Measurements from ENCODE around the gene DPF3. TPM values are rescaled to one million over a fixed set of nuclear protein-coding genes. Genes with fewer than 3 reads are reported as not detected.

DPF3 gene
- total RNA-seq, 1 donor from 2014 or later, result 4.3 TPM

DNA sequence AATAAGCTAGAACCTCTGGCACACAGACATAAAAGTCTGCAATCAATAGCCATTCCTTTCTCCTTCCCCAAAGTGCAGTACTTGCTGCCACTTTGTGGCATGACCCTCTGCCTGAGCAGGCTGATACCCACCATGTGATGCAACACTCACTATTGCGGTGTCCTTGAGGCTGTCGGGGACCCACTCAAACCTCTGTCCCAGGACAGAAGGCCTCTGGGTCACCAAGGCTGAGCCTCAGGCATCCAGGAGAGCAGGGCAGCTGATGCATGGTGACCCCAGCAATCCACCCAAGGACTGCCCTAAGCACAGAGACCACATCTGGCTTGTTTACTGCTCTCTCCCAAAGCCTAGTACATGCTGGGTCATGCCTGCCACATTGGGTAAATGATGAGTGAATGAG, 114.2 kb downstream of the DPF3 start:
- H3K4me1 Mint-ChIP-seq (ENCODE audit: low read depth), result peaks cover 31% of the 10 kb centered on the region
- intact Hi-C loops (cut with micrococcal nuclease), result no loop called here
- H3K27me3 Mint-ChIP-seq (ENCODE audit: insufficient read depth), result peaks cover 9% of the 10 kb centered on the region
- H3K9me3 Mint-ChIP-seq, result peaks cover 15% of the 10 kb centered on the region
- no peak overlapping the region for H3K4me3 Mint-ChIP-seq
- H3K36me3 Mint-ChIP-seq (ENCODE audit: low read depth), result peaks cover 14% of the 10 kb centered on the region
- H3K27ac Mint-ChIP-seq, result no peak overlapping the region
- no peak for DNase-seq (ENCODE audit: low spot score)

DNA sequence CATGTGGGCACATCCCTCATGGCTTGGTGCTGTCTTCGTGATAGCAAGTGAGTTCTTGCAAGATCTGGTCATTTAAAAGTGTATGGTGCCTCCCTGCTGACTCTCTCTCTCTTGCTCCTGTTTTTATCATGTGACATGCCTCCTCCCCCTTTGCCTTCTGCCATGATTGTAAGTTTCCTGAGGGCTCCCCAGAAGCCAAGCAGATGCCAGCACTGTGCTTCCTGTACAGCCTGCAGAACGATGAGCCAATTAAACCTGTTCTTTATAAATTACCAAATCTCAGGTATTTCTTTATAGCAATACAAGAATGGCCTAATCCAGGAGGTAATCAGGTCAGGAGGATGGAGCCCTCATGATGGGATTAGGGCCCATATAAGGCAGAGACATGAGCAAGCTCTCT, 116.3 kb downstream of the DPF3 start:
- Mint-ChIP-seq H3K36me3 (ENCODE audit: low read depth) (peaks cover 11% of the 10 kb centered on the region), H3K9me3 (peaks cover 15% of the 10 kb centered on the region), H3K27me3 (ENCODE audit: insufficient read depth) (peaks cover 10% of the 10 kb centered on the region), H3K4me3 (no peak overlapping the region), H3K27ac (no peak overlapping the region), H3K4me1 (ENCODE audit: low read depth) (peaks cover 28% of the 10 kb centered on the region)
- no peak for DNase-seq (ENCODE audit: low spot score)
- intact Hi-C loops (cut with micrococcal nuclease), result no loop called here

DNA sequence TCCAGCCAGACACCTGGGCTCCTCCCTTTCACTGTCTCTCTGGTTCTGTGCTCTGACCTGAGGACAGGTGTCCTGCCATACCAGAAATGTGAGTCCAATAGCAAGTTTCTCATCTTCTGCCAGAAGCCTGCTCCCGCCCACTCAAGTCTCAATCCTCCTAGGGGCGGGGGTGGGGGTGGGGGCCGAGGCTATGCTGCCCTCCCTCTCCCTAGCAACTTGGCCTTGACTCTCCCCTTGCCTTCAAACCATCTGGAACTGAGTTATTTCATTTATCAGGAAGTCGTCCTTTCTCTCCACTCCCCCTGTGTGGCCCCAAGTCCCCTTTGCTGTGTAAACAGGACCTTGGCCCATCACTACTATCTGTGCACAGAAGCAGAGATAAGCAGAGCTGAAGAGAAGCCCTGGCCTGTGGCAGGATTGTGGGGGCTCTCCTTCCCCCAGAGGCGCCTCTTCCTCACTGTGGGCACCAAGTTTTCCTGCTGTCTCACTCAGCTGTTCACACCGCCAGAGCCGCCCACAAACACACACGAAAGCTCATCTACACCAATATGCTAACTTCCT, 117.1 kb downstream of the DPF3 start:
- peaks cover 11% of the 10 kb centered on the region for H3K36me3 Mint-ChIP-seq (ENCODE audit: low read depth)
- H3K27ac Mint-ChIP-seq, result peak overlapping the region; percentile 32
- H3K27me3 Mint-ChIP-seq (ENCODE audit: insufficient read depth), result peaks cover 15% of the 10 kb centered on the region
- H3K4me1 Mint-ChIP-seq (ENCODE audit: low read depth), result peaks cover 28% of the 10 kb centered on the region
- H3K9me3 Mint-ChIP-seq, result peaks cover 15% of the 10 kb centered on the region
- peak overlapping the region; percentile 0 for H3K4me3 Mint-ChIP-seq
- DNase-seq (ENCODE audit: low spot score), result no peak
- intact Hi-C loops (cut with micrococcal nuclease), result no loop called here

DNA sequence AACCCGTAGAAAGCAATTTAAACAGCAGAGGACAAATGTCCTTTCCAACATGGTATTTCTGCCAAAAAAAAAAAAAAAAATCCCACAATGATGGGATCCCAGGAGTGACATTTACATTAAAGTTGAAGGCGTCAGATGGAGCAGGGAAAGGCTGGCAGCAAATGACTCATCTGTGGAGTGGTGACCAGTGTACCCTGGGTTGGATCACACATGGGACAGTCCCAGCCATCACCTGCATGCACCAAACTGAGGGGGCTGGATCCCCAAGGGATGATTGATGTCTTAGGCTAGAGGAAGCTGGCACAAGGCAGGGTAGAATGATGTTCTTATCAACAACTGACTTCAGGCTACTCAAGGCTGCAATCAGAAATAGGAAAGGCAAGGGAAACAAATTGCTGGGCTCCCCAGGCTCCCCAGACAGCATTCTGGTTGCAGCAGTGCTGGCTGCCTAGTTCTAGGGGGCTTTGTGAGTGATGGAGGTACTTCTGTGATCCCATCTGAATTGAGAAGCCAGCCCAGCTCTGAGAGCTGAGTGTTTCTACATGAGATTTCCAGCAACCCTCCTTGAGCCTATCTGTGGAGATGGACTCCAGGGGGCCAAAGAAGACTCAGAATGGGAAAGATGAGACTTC, 117.9 kb downstream of the DPF3 start:
- Mint-ChIP-seq H3K4me3 (no peak overlapping the region), H3K36me3 (ENCODE audit: low read depth) (peaks cover 11% of the 10 kb centered on the region), H3K27me3 (ENCODE audit: insufficient read depth) (peaks cover 15% of the 10 kb centered on the region), H3K27ac (no peak overlapping the region), H3K9me3 (peaks cover 15% of the 10 kb centered on the region), H3K4me1 (ENCODE audit: low read depth) (peaks cover 28% of the 10 kb centered on the region)
- intact Hi-C loops (cut with micrococcal nuclease), result no loop called here
- DNase-seq (ENCODE audit: low spot score), result no peak

DNA sequence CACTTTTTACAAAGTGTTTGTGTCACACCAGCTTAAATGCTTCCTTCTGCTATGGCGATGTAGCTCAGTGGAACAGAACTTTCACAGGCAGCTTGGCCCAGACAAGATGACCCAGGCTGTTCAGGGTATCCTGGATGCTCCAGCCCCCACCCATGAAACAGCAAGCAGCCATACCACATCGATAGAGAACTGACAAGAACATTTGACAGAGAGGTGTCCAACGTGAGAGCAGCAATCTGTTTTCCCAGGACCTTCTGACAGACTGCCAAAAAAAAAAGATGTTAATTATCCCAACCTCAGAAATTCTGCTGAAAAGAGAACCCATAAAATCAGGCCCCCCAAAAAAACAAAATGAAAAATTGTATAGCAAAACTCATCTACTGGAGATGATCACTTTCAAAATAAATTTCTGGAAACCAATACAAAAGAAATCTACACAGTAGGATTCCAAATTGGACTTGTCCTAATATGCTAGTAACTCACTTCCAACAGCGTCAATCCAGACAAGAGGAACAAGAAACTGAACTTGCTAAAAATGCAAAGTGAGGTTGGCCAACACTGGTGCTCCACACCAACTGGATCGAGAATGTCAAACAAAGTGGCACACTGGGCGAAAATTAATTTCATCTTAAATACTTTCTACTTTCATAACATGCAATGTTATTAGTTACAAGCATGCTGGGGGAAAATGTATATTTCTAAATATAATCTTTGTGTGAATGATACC, 118.8 kb downstream of the DPF3 start:
- peaks cover 15% of the 10 kb centered on the region for H3K9me3 Mint-ChIP-seq
- no peak overlapping the region for H3K27ac Mint-ChIP-seq
- H3K36me3 Mint-ChIP-seq (ENCODE audit: low read depth), result peaks cover 11% of the 10 kb centered on the region
- H3K4me1 Mint-ChIP-seq (ENCODE audit: low read depth), result peaks cover 28% of the 10 kb centered on the region
- H3K4me3 Mint-ChIP-seq, result no peak overlapping the region
- no peak for DNase-seq (ENCODE audit: low spot score)
- H3K27me3 Mint-ChIP-seq (ENCODE audit: insufficient read depth), result peaks cover 15% of the 10 kb centered on the region
- intact Hi-C loops (cut with micrococcal nuclease), result no loop called here

DNA sequence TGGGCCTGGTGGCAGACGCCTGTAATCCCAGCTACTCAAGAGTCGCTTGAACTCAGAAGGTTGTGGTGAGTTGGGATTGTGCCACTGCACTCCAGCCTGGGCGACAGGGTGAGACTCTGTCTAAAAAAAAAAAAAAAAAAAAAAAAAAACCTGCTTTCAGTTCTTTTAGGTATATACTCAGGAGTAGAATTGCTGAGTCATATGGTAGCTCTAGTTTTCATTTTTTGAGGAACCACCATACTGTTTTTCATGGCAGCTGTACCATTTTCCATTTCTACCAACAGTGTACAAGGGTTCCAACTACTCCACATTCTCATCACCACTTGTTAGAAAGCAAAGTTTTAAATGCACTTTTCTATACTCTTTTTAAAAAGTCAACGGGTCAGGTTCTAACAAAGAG, 119.8 kb downstream of the DPF3 start:
- Mint-ChIP-seq H3K27ac (no peak overlapping the region), H3K4me3 (no peak overlapping the region), H3K4me1 (ENCODE audit: low read depth) (peaks cover 28% of the 10 kb centered on the region), H3K36me3 (ENCODE audit: low read depth) (peaks cover 10% of the 10 kb centered on the region), H3K9me3 (peaks cover 15% of the 10 kb centered on the region), H3K27me3 (ENCODE audit: insufficient read depth) (peaks cover 15% of the 10 kb centered on the region)
- intact Hi-C loops (cut with micrococcal nuclease), result no loop called here
- no peak for DNase-seq (ENCODE audit: low spot score)

DNA sequence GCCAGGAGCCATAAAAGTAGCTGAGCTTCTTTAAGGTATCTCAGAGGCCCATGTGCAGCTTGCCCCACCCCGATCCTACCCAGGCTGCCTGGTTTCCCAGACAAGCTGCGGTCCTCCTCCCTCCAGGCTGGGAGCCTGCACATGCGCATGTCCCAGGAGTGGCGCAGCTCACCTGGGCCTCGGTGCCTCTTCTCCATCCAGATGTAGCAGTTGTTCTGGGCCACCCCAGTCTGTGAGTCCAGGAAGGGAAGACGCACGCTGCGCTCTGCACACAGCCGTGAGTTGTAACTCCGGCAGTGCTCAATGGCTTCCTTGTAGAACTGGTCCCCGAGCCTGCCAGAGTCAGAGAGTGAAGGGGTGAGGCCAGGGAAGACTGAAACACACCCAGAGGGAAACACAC, 122.3 kb downstream of the DPF3 start:
- intact Hi-C loops (cut with micrococcal nuclease), result no loop called here
- Mint-ChIP-seq H3K4me3 (no peak overlapping the region), H3K9me3 (peaks cover 18% of the 10 kb centered on the region), H3K36me3 (ENCODE audit: low read depth) (peaks cover 13% of the 10 kb centered on the region), H3K27me3 (ENCODE audit: insufficient read depth) (peaks cover 13% of the 10 kb centered on the region), H3K4me1 (ENCODE audit: low read depth) (peaks cover 19% of the 10 kb centered on the region), H3K27ac (no peak overlapping the region)
- no peak for DNase-seq (ENCODE audit: low spot score)

DNA sequence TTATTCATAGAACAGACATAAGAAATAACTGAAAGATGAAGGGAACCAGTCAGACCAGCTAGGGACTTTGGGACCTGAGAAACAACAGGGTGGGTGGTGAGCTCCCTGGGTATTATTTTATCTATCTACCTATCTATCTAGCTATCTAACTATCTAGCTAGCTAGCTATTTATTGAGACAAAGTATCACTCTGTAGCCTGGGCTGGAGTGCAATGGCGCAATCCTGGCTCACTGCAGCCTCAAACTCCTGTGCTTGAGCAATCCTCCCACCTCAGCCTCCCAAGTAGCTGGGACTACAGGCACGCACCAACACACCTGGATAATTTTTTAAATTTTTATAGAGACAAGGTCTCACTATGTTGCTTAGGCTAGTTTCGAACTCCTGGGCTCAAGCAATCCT, 127.6 kb downstream of the DPF3 start:
- H3K4me1 Mint-ChIP-seq (ENCODE audit: low read depth), result no peaks in the 10 kb centered on the region
- H3K27me3 Mint-ChIP-seq (ENCODE audit: insufficient read depth), result no peaks in the 10 kb centered on the region
- H3K9me3 Mint-ChIP-seq, result peaks cover 23% of the 10 kb centered on the region
- H3K4me3 Mint-ChIP-seq, result no peak overlapping the region
- DNase-seq (ENCODE audit: low spot score), result no peak
- no peak overlapping the region for H3K27ac Mint-ChIP-seq
- H3K36me3 Mint-ChIP-seq (ENCODE audit: low read depth), result peaks cover 15% of the 10 kb centered on the region
- intact Hi-C loops (cut with micrococcal nuclease), result no loop called here

DNA sequence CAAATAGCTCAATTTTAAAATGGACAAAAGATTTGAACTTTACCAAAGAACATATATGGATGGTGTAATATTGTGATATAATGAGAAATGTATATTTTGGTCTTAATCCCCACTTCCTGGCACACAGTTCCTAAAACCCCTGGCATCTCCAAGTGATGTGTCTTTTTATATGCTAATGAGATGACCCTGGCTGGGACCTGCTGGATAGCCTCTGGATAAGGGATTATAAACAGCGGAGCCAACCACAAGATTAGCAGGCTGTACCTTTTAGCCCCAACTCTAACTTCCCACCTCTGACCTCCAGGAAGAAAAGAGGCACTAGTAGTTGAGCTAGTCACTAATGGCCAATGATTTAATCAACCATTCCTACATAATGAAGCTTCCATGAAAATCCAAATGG, 130.0 kb downstream of the DPF3 start:
- Mint-ChIP-seq H3K36me3 (ENCODE audit: low read depth) (peaks cover 12% of the 10 kb centered on the region), H3K4me1 (ENCODE audit: low read depth) (no peaks in the 10 kb centered on the region), H3K4me3 (no peak overlapping the region), H3K9me3 (peaks cover 45% of the 10 kb centered on the region), H3K27me3 (ENCODE audit: insufficient read depth) (no peaks in the 10 kb centered on the region), H3K27ac (no peak overlapping the region)
- intact Hi-C loops (cut with micrococcal nuclease), result no loop called here
- no peak for DNase-seq (ENCODE audit: low spot score)

DNA sequence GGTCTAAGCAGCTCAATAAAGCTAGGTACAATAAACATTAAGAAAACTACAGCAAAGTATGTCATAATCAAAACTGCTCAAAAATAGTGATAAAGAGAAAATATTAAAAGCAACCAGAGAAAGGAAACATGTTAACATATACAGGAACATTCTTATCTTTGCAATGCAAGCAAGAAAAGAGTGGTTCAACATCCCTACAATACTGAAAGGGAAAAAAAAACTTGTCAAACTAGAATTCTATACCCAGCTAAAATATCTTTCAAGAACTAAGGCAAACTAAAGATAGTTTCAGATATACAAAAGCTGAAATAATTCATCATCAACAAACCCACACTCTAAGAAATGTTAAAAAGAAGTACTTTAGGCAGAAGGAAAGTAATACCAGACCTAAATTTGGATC, 134.2 kb downstream of the DPF3 start:
- Mint-ChIP-seq H3K9me3 (peaks cover 42% of the 10 kb centered on the region), H3K27ac (no peak overlapping the region), H3K36me3 (ENCODE audit: low read depth) (peaks cover 2% of the 10 kb centered on the region), H3K27me3 (ENCODE audit: insufficient read depth) (no peaks in the 10 kb centered on the region), H3K4me1 (ENCODE audit: low read depth) (no peaks in the 10 kb centered on the region), H3K4me3 (no peak overlapping the region)
- DNase-seq (ENCODE audit: low spot score), result no peak
- intact Hi-C loops (cut with micrococcal nuclease), result no loop called here

DNA sequence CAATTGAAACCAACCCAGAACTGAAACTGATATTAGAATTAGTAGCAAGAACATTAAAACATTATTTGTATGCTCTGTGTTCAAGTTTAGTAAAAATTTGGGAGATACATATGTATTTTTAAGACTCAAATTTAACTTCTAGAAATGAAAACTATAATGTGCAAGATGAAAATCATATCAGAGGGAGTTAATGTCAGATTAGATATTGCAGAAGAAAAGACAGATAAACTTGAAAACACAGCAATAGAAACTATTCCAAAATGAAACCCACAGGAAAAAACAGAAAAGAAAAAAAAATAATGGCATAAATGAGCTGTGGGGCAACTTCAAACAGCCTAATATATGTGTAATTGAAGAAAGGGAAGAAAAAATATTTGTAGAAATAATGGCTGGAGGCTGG, 134.9 kb downstream of the DPF3 start:
- H3K27me3 Mint-ChIP-seq (ENCODE audit: insufficient read depth), result no peaks in the 10 kb centered on the region

DNA sequence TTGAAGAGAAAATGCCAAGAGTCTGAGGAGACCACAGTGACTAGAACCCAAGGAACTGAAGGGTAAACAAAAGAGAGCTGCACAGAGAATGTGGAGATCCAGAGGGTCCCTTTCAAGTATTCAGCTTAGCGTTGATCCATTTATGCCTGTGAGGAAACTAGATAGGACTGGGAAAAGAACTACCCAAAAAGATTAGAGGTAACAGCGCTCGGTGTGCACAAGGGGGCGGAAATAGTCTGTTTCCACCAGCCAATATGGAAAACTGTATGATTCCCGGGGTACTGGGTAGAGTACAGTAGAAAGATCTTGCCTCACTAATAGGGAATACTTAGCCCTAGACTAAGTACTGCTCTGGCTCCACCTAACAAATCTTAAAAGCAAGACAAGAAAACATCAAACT, 135.5 kb downstream of the DPF3 start:
- no peak overlapping the region for H3K27ac Mint-ChIP-seq
- no peaks in the 10 kb centered on the region for H3K4me1 Mint-ChIP-seq (ENCODE audit: low read depth)
- DNase-seq (ENCODE audit: low spot score), result no peak
- H3K9me3 Mint-ChIP-seq, result peaks cover 42% of the 10 kb centered on the region
- no peak overlapping the region for H3K4me3 Mint-ChIP-seq
- no peaks in the 10 kb centered on the region for H3K27me3 Mint-ChIP-seq (ENCODE audit: insufficient read depth)
- intact Hi-C loops (cut with micrococcal nuclease), result no loop called here
- peaks cover 2% of the 10 kb centered on the region for H3K36me3 Mint-ChIP-seq (ENCODE audit: low read depth)

More for the DNA sequence above, 134.9 kb downstream of the DPF3 start:
- intact Hi-C loops (cut with micrococcal nuclease), result no loop called here
- peaks cover 42% of the 10 kb centered on the region for H3K9me3 Mint-ChIP-seq
- no peak overlapping the region for H3K27ac Mint-ChIP-seq
- H3K4me3 Mint-ChIP-seq, result no peak overlapping the region
- peaks cover 2% of the 10 kb centered on the region for H3K36me3 Mint-ChIP-seq (ENCODE audit: low read depth)
- DNase-seq (ENCODE audit: low spot score), result no peak
- no peaks in the 10 kb centered on the region for H3K4me1 Mint-ChIP-seq (ENCODE audit: low read depth)

DNA sequence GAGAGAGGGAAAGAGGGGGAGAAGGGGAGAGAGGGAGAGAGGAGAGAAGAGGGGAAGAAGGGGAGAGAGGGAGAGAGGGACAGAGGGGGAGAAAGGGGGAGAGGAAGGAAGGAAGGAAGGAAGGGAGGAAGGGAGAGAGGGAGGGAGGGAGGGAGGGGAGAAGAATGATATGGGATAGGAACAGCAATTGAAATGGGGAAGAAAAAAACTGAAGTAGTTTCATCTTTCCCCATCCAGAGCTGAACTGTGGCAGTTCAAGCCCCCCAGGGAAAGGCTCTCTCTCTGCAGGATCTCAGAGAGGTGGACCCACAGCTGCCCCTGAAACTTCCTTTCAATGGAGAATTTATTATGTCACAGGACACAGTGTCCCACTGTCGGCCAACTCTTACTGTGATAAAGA, 136.9 kb downstream of the DPF3 start:
- H3K4me3 Mint-ChIP-seq, result no peak overlapping the region
- intact Hi-C loops (cut with micrococcal nuclease), result no loop called here
- no peaks in the 10 kb centered on the region for H3K27me3 Mint-ChIP-seq (ENCODE audit: insufficient read depth)
- no peak for DNase-seq (ENCODE audit: low spot score)
- peaks cover 8% of the 10 kb centered on the region for H3K36me3 Mint-ChIP-seq (ENCODE audit: low read depth)
- peaks cover 42% of the 10 kb centered on the region for H3K9me3 Mint-ChIP-seq
- H3K4me1 Mint-ChIP-seq (ENCODE audit: low read depth), result no peaks in the 10 kb centered on the region
- H3K27ac Mint-ChIP-seq, result no peak overlapping the region

Measured in activated T-helper 1 cell treated with anti-CD3 and anti-CD28 coated beads, Interleukin-12 subunit alpha, Interleukin-12 subunit beta, Interleukin-2, Interleukin-4 antibody, amounts not matched to agents 30 ng/mL and 10 ng/mL and 1 ng/mL, durations not matched to agents 14 hours and 24 hours and 36 hours (primary cell).